Gastroesophageal sphincter (tissue), 3 donors: ENCODE results near the gene NPIPA8.
"Not testable (repeated sequence)": the region's sequence is repeated elsewhere in the genome, so short reads cannot be mapped to it uniquely, and the experiment has no call there.

Experiments
- CTCF ChIP-seq, 4 experiments: fragments of 200-600 bp in 2 of 4; fragments of 450-650 bp in 2 of 4; sonication (generic) in 1 of 4; IDR thresholded peaks; one replicate each; pipeline ENCODE4 v1.5.1; 2017 to 2019; ENCODE audit warnings: antibody characterized with exemption in 4 of 4, mild to moderate bottlenecking in 2 of 4, moderate library complexity in 2 of 4
- EP300 ChIP-seq: sonication (generic); formaldehyde crosslinking; IDR thresholded peaks from one replicate; pipeline ENCODE4 v1.6.1; 2017; ENCODE audit warnings: antibody characterized with exemption, mild to moderate bottlenecking
- POLR2A ChIP-seq, 2 donors: fragments of 450-650 bp; IDR thresholded peaks; one replicate each; pipeline ENCODE4 v1.6.1; 2017; ENCODE audit warnings: antibody characterized with exemption in 2 of 2, mild to moderate bottlenecking in 2 of 2, moderate library complexity in 1 of 2

GRCh38 chr16:18339210-18339609, 2.7 kb upstream of the NPIPA8 start:
- not testable (repeated sequence) for TF ChIP-seq POLR2A (IDR thresholded peaks at IDR 0.05); CTCF (IDR thresholded peaks at IDR 0.05); EP300
